ENCODE results near the gene CALB2.

The CALB2 gene

GRCh38 chr16:71347146-71347545 lies 11.4 kb upstream of the CALB2 start:
- Histone ChIP-seq H2BK12ac (ENCODE audit: low read length) (no peak overlapping the region), H2AK5ac (ENCODE audit: low read depth, low read length) (no peak overlapping the region), H3K79me1 (ENCODE audit: low read depth, low read length) (no peaks in the 10 kb centered on the region), H3K18ac (ENCODE audit: low read length) (no peak overlapping the region), H2BK15ac (ENCODE audit: low read length) (no peak overlapping the region), H3K9ac (ENCODE audit: low read depth, low read length, poor library complexity) (no peak overlapping the region), H3K23ac (ENCODE audit: low read depth, low read length, poor library complexity) (no peak overlapping the region), H2AFZ (ENCODE audit: low read length) (no peak overlapping the region), H4K91ac (ENCODE audit: low read depth, low read length, poor library complexity) (no peak overlapping the region), H4K8ac (ENCODE audit: low read depth, low read length) (no peak overlapping the region), H3K4me3 (ENCODE audit: low read length in 2 of 2) (no peak overlapping the region), H3K36me3 (replicated peaks in 1 of 2; ENCODE audit: control insufficient read depth in 2 of 2, insufficient read depth in 2 of 2, low read length in 2 of 2) (no peaks in the 10 kb centered on the region), H3K14ac (ENCODE audit: low read length) (no peak overlapping the region), H3K27ac (replicated peaks; ENCODE audit: low read length) (no peak overlapping the region), H3K4me1 (ENCODE audit: control insufficient read depth in 2 of 2, insufficient read depth in 1 of 2, low read depth in 1 of 2, low read length in 2 of 2) (peaks cover 3 to 11% of the 10 kb centered on the region in 2 donors), H3K4ac (ENCODE audit: low read length) (no peak overlapping the region), H3K27me3 (ENCODE audit: control insufficient read depth in 3 of 3, insufficient read depth in 3 of 3, low read depth in 1 of 3, low read length in 3 of 3) (peaks cover 0 to 13% (median 0%) of the 10 kb centered on the region in 3 experiments), H3K9me3 (replicated peaks in 1 of 2; ENCODE audit: control insufficient read depth in 2 of 2, insufficient read depth in 1 of 2, low read depth in 1 of 2, low read length in 2 of 2) (no peaks in the 10 kb centered on the region), H2BK120ac (ENCODE audit: low read depth, low read length) (no peak overlapping the region), H2BK5ac (ENCODE audit: low read length) (no peak overlapping the region), H3K4me2 (ENCODE audit: insufficient read depth, low read length, poor library complexity, severe bottlenecking) (no peak overlapping the region)
- no peak for DNase-seq (ENCODE audit: low spot score)
- WGBS, 2 donors (ENCODE audit: extremely low coverage in 2 of 2, insufficient read length in 2 of 2, insufficient replicate concordance in 1 of 2), result no CpG with 5 or more reads among the region's 7 CpGs

DNA sequence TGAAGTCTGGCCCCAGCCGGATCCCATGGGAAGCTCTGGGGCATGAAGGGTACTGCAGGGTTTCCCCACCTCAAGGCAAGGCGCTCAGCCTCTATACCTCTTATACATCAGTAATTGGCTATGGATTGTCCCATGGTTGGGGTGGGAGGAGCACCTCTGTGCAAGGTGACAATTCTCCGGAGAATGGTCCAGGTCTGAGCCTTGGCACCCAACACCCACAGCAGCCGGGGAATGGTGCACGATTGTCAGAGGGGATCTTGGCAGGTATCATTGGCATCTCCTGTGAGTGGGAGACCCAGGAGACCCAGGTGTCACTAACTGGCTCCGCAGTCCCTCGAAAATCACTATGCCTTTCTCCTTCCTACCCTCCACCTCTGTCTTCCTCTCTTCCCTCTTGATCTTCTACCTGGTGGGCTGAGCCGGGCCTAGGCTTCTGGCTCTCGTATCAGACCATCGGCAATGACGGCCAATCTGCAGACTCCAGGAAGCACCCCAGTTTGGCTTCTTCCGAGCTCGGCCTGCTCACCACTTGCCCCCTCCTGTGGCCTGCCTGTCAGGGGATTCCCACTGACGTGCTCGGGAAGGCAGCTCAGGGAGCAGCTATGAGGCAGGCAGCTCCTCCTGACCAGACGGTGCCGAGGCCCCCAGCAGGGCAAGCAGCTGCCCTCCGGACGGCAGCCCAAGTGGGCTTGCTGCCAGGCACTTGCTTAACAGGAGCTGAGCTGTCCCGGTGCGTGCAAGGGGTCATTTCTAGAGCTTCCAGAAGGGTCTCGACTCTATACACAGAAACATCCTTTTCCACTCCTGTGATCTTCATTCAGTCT lies 10.0 kb upstream of the CALB2 start:
- no peak overlapping the region for H4K91ac ChIP-seq (ENCODE audit: low read depth, low read length, poor library complexity)
- H3K27ac ChIP-seq (replicated peaks; ENCODE audit: low read length), result no peak overlapping the region
- H3K18ac ChIP-seq (ENCODE audit: low read length), result peak overlapping the region; percentile 11
- H3K27me3 ChIP-seq (ENCODE audit: control insufficient read depth in 3 of 3, insufficient read depth in 3 of 3, low read depth in 1 of 3, low read length in 3 of 3), result peaks cover 0 to 13% (median 0%) of the 10 kb centered on the region in 3 experiments
- H3K4me2 ChIP-seq (ENCODE audit: insufficient read depth, low read length, poor library complexity, severe bottlenecking), result no peak overlapping the region
- no peak overlapping the region for H2BK12ac ChIP-seq (ENCODE audit: low read length)
- H3K14ac ChIP-seq (ENCODE audit: low read length), result no peak overlapping the region
- H2AK5ac ChIP-seq (ENCODE audit: low read depth, low read length), result no peak overlapping the region
- peak overlapping the region; percentile 14 for H2BK5ac ChIP-seq (ENCODE audit: low read length)
- peak overlapping the region; percentile 49 for H3K23ac ChIP-seq (ENCODE audit: low read depth, low read length, poor library complexity)
- WGBS, 2 donors (ENCODE audit: extremely low coverage in 2 of 2, insufficient read length in 2 of 2, insufficient replicate concordance in 1 of 2), result no CpG with 5 or more reads among the region's 22 CpGs
- no peaks in the 10 kb centered on the region for H3K79me1 ChIP-seq (ENCODE audit: low read depth, low read length)
- H2BK120ac ChIP-seq (ENCODE audit: low read depth, low read length), result no peak overlapping the region
- no peak for DNase-seq (ENCODE audit: low spot score)
- H3K36me3 ChIP-seq (replicated peaks in 1 of 2; ENCODE audit: control insufficient read depth in 2 of 2, insufficient read depth in 2 of 2, low read length in 2 of 2), result no peaks in the 10 kb centered on the region
- H3K4me1 ChIP-seq (ENCODE audit: control insufficient read depth in 2 of 2, insufficient read depth in 1 of 2, low read depth in 1 of 2, low read length in 2 of 2), result peaks cover 3 to 11% of the 10 kb centered on the region in 2 donors
- H2AFZ ChIP-seq (ENCODE audit: low read length), result no peak overlapping the region
- H4K8ac ChIP-seq (ENCODE audit: low read depth, low read length), result no peak overlapping the region
- no peaks in the 10 kb centered on the region for H3K9me3 ChIP-seq (replicated peaks in 1 of 2; ENCODE audit: control insufficient read depth in 2 of 2, insufficient read depth in 1 of 2, low read depth in 1 of 2, low read length in 2 of 2)
- no peak overlapping the region for H3K4me3 ChIP-seq (ENCODE audit: low read length in 2 of 2)
- no peak overlapping the region for H2BK15ac ChIP-seq (ENCODE audit: low read length)
- H3K9ac ChIP-seq (ENCODE audit: low read depth, low read length, poor library complexity), result no peak overlapping the region
- H3K4ac ChIP-seq (ENCODE audit: low read length), result no peak overlapping the region

DNA sequence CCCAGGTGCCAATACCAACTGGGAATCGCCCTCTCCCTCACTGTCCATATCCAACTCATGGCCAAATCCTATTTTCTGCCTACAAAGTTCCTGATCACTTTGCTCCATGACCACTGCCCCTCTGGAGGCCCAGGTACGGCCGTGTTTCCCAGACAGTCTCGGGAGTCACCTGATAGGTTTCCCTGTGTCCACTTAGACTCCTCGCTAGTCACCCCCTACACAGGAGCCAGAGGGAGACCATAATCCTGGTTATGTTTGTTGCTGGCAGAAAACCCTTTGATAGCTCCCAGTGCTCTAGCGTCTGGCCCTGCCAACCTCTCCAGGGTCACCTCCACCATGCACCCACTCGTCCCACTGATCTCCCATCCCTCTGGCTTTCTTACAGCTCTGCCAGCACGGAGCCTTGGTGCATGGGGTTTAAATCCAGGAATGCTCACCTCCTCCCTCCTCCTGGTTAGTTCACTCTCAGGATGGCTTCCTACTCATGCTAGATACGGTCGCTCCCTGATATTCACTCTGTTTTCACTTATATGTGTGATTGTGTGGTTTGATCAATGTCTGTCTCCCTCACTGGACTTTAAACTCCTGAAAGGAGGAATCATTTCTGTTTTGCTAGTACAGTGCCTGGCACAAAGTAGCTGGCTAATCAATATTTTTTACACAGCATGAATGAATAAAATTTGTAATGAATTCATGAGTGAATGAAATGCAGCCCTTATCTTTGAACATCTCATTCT lies 7.5 kb upstream of the CALB2 start:
- Histone ChIP-seq H3K4me3 (ENCODE audit: low read length in 2 of 2) (peak overlapping the region in 1 of 2 donors; percentile 41), H4K8ac (ENCODE audit: low read depth, low read length) (no peak overlapping the region), H3K27ac (replicated peaks; ENCODE audit: low read length) (no peak overlapping the region), H3K23ac (ENCODE audit: low read depth, low read length, poor library complexity) (no peak overlapping the region), H2BK5ac (ENCODE audit: low read length) (no peak overlapping the region), H3K4me2 (ENCODE audit: insufficient read depth, low read length, poor library complexity, severe bottlenecking) (no peak overlapping the region), H2BK12ac (ENCODE audit: low read length) (no peak overlapping the region), H3K36me3 (replicated peaks in 1 of 2; ENCODE audit: control insufficient read depth in 2 of 2, insufficient read depth in 2 of 2, low read length in 2 of 2) (no peaks in the 10 kb centered on the region), H2AFZ (ENCODE audit: low read length) (no peak overlapping the region), H3K9ac (ENCODE audit: low read depth, low read length, poor library complexity) (no peak overlapping the region), H3K14ac (ENCODE audit: low read length) (no peak overlapping the region), H3K79me1 (ENCODE audit: low read depth, low read length) (no peaks in the 10 kb centered on the region), H3K4me1 (ENCODE audit: control insufficient read depth in 2 of 2, insufficient read depth in 1 of 2, low read depth in 1 of 2, low read length in 2 of 2) (no peaks in the 10 kb centered on the region), H2AK5ac (ENCODE audit: low read depth, low read length) (no peak overlapping the region), H3K27me3 (ENCODE audit: control insufficient read depth in 3 of 3, insufficient read depth in 3 of 3, low read depth in 1 of 3, low read length in 3 of 3) (peaks cover 0 to 16% (median 0%) of the 10 kb centered on the region in 3 experiments), H2BK15ac (ENCODE audit: low read length) (no peak overlapping the region), H4K91ac (ENCODE audit: low read depth, low read length, poor library complexity) (no peak overlapping the region), H3K9me3 (replicated peaks in 1 of 2; ENCODE audit: control insufficient read depth in 2 of 2, insufficient read depth in 1 of 2, low read depth in 1 of 2, low read length in 2 of 2) (no peaks in the 10 kb centered on the region), H3K18ac (ENCODE audit: low read length) (no peak overlapping the region), H3K4ac (ENCODE audit: low read length) (no peak overlapping the region), H2BK120ac (ENCODE audit: low read depth, low read length) (no peak overlapping the region)
- no CpG with 5 or more reads among the region's 10 CpGs for WGBS, 2 donors (ENCODE audit: extremely low coverage in 2 of 2, insufficient read length in 2 of 2, insufficient replicate concordance in 1 of 2)
- no peak for DNase-seq (ENCODE audit: low spot score)

DNA sequence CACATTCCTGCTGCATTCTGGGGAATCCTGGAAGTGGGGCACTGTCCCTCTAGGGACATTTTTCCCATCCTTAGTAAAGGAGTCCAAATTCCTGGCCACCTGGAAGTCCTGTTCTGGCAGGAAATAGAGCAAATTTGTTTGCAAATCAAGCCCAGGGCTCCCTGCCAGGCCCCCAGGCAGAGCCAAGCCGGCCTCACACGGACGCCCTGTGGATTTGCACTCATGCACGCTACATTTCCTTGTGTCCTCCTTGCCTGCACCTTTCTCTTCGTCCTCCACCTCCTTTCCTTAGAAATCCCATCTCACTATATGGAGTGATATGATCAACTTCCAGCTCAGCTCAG lies 7.0 kb upstream of the CALB2 start:
- Histone ChIP-seq H4K91ac (ENCODE audit: low read depth, low read length, poor library complexity) (no peak overlapping the region), H2AK5ac (ENCODE audit: low read depth, low read length) (no peak overlapping the region), H4K8ac (ENCODE audit: low read depth, low read length) (no peak overlapping the region), H3K18ac (ENCODE audit: low read length) (no peak overlapping the region), H2BK12ac (ENCODE audit: low read length) (no peak overlapping the region), H3K23ac (ENCODE audit: low read depth, low read length, poor library complexity) (no peak overlapping the region), H2AFZ (ENCODE audit: low read length) (no peak overlapping the region), H3K27me3 (ENCODE audit: control insufficient read depth in 3 of 3, insufficient read depth in 3 of 3, low read depth in 1 of 3, low read length in 3 of 3) (peaks cover 0 to 18% (median 0%) of the 10 kb centered on the region in 3 experiments), H2BK5ac (ENCODE audit: low read length) (no peak overlapping the region), H3K4me2 (ENCODE audit: insufficient read depth, low read length, poor library complexity, severe bottlenecking) (no peak overlapping the region), H2BK15ac (ENCODE audit: low read length) (no peak overlapping the region), H3K4me3 (ENCODE audit: low read length in 2 of 2) (no peak overlapping the region), H3K27ac (replicated peaks; ENCODE audit: low read length) (no peak overlapping the region), H3K4me1 (ENCODE audit: control insufficient read depth in 2 of 2, insufficient read depth in 1 of 2, low read depth in 1 of 2, low read length in 2 of 2) (peaks cover 0 to 1% of the 10 kb centered on the region in 2 donors), H3K14ac (ENCODE audit: low read length) (no peak overlapping the region), H3K9me3 (replicated peaks in 1 of 2; ENCODE audit: control insufficient read depth in 2 of 2, insufficient read depth in 1 of 2, low read depth in 1 of 2, low read length in 2 of 2) (no peaks in the 10 kb centered on the region), H3K9ac (ENCODE audit: low read depth, low read length, poor library complexity) (no peak overlapping the region), H2BK120ac (ENCODE audit: low read depth, low read length) (no peak overlapping the region), H3K79me1 (ENCODE audit: low read depth, low read length) (no peaks in the 10 kb centered on the region), H3K36me3 (replicated peaks in 1 of 2; ENCODE audit: control insufficient read depth in 2 of 2, insufficient read depth in 2 of 2, low read length in 2 of 2) (no peaks in the 10 kb centered on the region), H3K4ac (ENCODE audit: low read length) (no peak overlapping the region)
- WGBS, 2 donors (ENCODE audit: extremely low coverage in 2 of 2, insufficient read length in 2 of 2, insufficient replicate concordance in 1 of 2), result no CpG with 5 or more reads among the region's 5 CpGs
- no peak for DNase-seq (ENCODE audit: low spot score)
